ENCODE data around the gene CBARP.

DNA sequence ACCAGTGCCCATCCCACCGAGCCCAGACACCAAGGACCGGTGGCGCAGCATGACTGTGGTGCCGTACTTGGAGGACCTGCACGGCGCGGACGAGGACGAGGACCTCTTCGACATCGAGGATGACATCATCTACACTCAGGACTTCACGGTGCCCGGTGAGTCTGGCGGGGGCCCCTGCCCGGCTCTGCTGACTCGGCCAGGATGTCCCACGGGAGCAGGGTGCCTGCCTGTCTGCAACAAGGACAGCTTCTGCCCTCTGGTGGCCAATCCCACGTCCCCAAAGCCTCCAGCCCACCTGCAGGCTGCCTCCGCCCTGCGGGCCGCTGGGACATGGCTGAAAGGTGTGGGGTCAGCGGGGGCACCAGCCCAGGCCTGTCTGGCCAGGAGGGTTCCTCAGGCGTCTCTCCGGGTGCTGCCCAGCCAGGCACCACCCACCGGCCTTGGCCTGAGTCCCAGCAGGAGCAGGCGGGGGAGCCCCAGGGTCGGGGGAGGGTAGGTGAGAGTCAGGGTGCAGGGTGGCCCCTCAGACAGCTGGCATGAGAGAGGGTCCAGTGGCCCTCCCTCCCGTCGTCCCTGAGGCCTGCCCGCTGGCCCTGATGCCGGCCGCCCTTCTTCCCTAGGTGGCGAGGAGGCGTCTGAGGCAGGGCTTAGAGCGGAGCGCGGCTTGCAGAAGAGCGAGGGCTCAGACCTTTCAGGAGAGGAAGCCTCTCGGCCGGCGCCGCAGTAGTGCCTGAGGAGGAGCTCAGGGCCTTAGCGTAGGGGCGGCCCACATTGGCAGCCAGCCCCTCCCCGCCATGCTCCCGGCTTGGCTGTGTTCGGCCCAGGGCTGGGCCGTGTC, 14.6 kb downstream of the CBARP start:
- TF ChIP-seq GATA2 (IDR thresholded peaks at IDR 0.05; ENCODE audit: low read depth, low read length) = no peak
- no peak for TF ChIP-seq GATA3 (IDR thresholded peaks at IDR 0.05; ENCODE audit: low read depth, low read length)

Data from SH-SY5Y (cell line).